ES-I3 (cell line): ENCODE measurements around the gene EEPD1.
"Not testable (repeated sequence)": the region's sequence is repeated elsewhere in the genome, so short reads cannot be mapped to it uniquely, and the experiment has no call there.

Experiments used
- H3K36me3 ChIP-seq: 2 replicates; pipeline ENCODE4 v1.6.1; 2013; ENCODE audit warnings: mild to moderate bottlenecking, low read length, control low read depth, moderate library complexity; ENCODE audit not compliant: insufficient read depth
- H3K4me1 ChIP-seq: 2 replicates; pipeline ENCODE4 v1.6.1; 2013; ENCODE audit warnings: mild to moderate bottlenecking, control low read depth, low read length; ENCODE audit not compliant: insufficient read depth
- H3K9ac ChIP-seq: 2 replicates; pipeline ENCODE4 v1.6.1; 2013; ENCODE audit warnings: low read depth, mild to moderate bottlenecking, low read length, moderate library complexity
- H3K9me3 ChIP-seq: 2 replicates; pipeline ENCODE4 v1.6.1; 2013; ENCODE audit warnings: mild to moderate bottlenecking, low read length, moderate library complexity; ENCODE audit not compliant: control insufficient read depth, insufficient read depth

The EEPD1 gene

GRCh38 chr7:36244001-36244400 lies 90.9 kb downstream of the EEPD1 start:
- not testable (repeated sequence) for H3K4me1 ChIP-seq, H3K36me3 ChIP-seq, H3K9me3 ChIP-seq, H3K9ac ChIP-seq

GRCh38 chr7:36244429-36244828 lies 91.4 kb downstream of the EEPD1 start:
- Histone ChIP-seq H3K9me3 (peaks cover 3% of the 10 kb centered on the region; the same call in 1 of the 2 replicates), H3K9ac (no peak overlapping the region), H3K36me3 (no peaks in the 10 kb centered on the region), H3K4me1 (no peaks in the 10 kb centered on the region)

- no peaks in the 10 kb centered on the region for H3K4me1 ChIP-seq
- H3K36me3 ChIP-seq = no peaks in the 10 kb centered on the region
- H3K9ac ChIP-seq = no peak overlapping the region
- H3K9me3 ChIP-seq = no peaks in the 10 kb centered on the region
Observed at GRCh38 chr7:36245684-36246299, 92.7 kb downstream of the EEPD1 start.

- Histone ChIP-seq H3K9me3 (no peaks in the 10 kb centered on the region), H3K4me1 (no peaks in the 10 kb centered on the region), H3K9ac (no peak overlapping the region), H3K36me3 (no peaks in the 10 kb centered on the region)
Observed at GRCh38 chr7:36249091-36249490, 96.0 kb downstream of the EEPD1 start.

- no peaks in the 10 kb centered on the region; the same call in 1 of the 2 replicates for H3K9me3 ChIP-seq
- no peaks in the 10 kb centered on the region for H3K36me3 ChIP-seq
Observed at GRCh38 chr7:36253699-36254098, 100.6 kb downstream of the EEPD1 start.

GRCh38 chr7:36258510-36259259 lies 105.6 kb downstream of the EEPD1 start:
- not testable (repeated sequence) for H3K36me3 ChIP-seq, H3K4me1 ChIP-seq, H3K9me3 ChIP-seq
- H3K9ac ChIP-seq = peak overlapping the region; percentile 54

More at GRCh38 chr7:36253699-36254098, 100.6 kb downstream of the EEPD1 start:
- Histone ChIP-seq H3K9ac (no peak overlapping the region), H3K4me1 (no peaks in the 10 kb centered on the region; the same call in 1 of the 2 replicates)

- no peaks in the 10 kb centered on the region for H3K36me3 ChIP-seq
- no peak overlapping the region for H3K9ac ChIP-seq
- no peaks in the 10 kb centered on the region; the same call in 1 of the 2 replicates for H3K9me3 ChIP-seq
- H3K4me1 ChIP-seq = peaks cover 8% of the 10 kb centered on the region
Observed at GRCh38 chr7:36260481-36260880, 107.4 kb downstream of the EEPD1 start.

GRCh38 chr7:36261019-36261754 lies 108.1 kb downstream of the EEPD1 start:
- Histone ChIP-seq H3K36me3 (no peaks in the 10 kb centered on the region), H3K4me1 (peaks cover 15% of the 10 kb centered on the region), H3K9ac (no peak overlapping the region)

GRCh38 chr7:36262309-36263094 lies 109.4 kb downstream of the EEPD1 start:
- peaks cover 16% of the 10 kb centered on the region for H3K4me1 ChIP-seq
- no peaks in the 10 kb centered on the region for H3K9me3 ChIP-seq
- no peaks in the 10 kb centered on the region for H3K36me3 ChIP-seq
- no peak overlapping the region for H3K9ac ChIP-seq

More at GRCh38 chr7:36261019-36261754, 108.1 kb downstream of the EEPD1 start:
- no peaks in the 10 kb centered on the region for H3K9me3 ChIP-seq

- Histone ChIP-seq H3K9ac (no peak overlapping the region), H3K9me3 (no peaks in the 10 kb centered on the region), H3K36me3 (no peaks in the 10 kb centered on the region), H3K4me1 (peaks cover 16% of the 10 kb centered on the region)
Observed at GRCh38 chr7:36263095-36263484, 110.0 kb downstream of the EEPD1 start.

- peaks cover 16% of the 10 kb centered on the region for H3K4me1 ChIP-seq
- H3K36me3 ChIP-seq = no peaks in the 10 kb centered on the region
- H3K9ac ChIP-seq = no peak overlapping the region
- no peaks in the 10 kb centered on the region for H3K9me3 ChIP-seq
Observed at GRCh38 chr7:36264123-36264801, 111.2 kb downstream of the EEPD1 start.

- no peaks in the 10 kb centered on the region for H3K9me3 ChIP-seq
- no peaks in the 10 kb centered on the region for H3K36me3 ChIP-seq
- H3K4me1 ChIP-seq = peaks cover 16% of the 10 kb centered on the region
- H3K9ac ChIP-seq = no peak overlapping the region
Observed at GRCh38 chr7:36264913-36265516, 112.0 kb downstream of the EEPD1 start.

GRCh38 chr7:36265680-36266079 lies 112.6 kb downstream of the EEPD1 start:
- Histone ChIP-seq H3K9ac (no peak overlapping the region), H3K4me1 (peaks cover 16% of the 10 kb centered on the region), H3K36me3 (no peaks in the 10 kb centered on the region), H3K9me3 (no peaks in the 10 kb centered on the region)
